Activated gamma-delta T cell treated with Interleukin-2 at 50 U/mL for 16 hours (primary cell): ENCODE results near the gene RGS6.

ENCODE experiments used
- DNase-seq: peaks from one replicate; pipeline ENCODE4 v3.0.0-alpha.2; 2020

The RGS6 gene

DNA sequence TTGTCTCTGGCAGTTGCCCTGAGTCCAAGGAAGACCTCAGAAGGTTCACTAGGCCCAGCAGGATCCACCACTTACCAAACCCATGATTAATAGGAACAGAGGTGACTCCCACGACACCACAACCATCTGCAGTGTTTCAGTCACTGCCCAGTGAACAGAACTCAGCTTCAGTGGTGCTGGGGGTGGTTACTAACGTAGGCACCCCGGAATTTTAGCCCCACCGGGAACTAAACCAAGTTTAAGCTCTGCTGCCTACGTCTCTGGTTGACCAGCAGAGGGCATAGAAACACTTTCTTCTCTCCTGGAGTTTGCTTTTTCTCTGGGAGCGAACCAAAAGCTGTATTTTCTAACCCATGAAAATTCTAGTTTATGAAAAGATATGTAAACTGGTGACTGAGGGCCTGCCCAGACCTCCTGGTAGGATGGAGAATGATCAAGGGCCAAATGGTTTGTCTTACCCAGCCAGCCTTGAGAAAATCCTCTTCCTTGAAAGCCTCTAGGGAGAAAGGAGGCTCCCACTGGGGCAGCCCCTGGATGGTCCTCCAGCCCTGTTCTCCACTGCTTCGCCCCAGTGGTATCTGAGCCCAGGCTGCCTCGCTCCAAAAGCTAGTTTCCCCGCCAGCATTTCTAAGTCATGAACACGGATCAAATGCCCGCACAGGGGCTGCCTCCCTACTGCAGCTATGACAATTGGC lies 581.9 kb downstream of the RGS6 start:
- DNase-seq = no peak

- no peak for DNase-seq
Observed at GRCh38 chr14:72514660-72515025, 582.4 kb downstream of the RGS6 start.

GRCh38 chr14:72515779-72516770 lies 583.8 kb downstream of the RGS6 start:
- no peak for DNase-seq

DNA sequence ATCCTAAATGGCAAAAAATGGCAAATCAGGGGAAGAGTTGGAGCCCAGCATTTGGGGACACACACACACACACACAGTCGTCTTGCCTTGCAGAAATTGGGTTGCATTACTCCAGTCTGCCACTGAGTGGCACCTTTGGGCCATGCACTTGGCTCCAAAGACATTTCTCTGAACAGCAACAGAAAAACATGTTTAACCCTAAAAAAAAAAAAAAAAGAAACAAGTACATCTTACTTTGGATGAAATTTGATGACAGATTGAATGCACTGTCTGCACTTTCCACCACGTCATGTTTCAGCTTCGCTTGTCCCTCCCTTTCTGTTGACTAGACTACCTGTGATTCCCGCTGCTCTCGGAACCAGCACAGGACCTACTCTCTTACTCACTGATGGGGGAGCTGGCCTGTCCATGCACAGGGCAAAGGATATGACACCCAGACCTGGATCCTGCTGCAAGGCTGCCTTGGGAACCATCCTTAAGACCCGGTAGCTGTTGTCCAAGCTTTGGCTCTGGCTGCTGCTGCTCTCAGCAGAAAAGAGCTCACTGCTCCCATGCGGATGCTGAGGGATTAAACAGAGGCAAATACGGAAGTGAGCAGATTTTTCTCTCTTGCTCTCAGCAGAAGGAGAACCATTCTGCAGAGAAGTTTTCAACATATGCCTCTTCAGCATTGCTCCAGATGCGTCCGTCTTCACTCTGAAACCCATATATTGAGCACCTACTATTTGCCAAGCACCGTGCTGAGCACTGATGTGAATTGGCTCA lies 584.9 kb downstream of the RGS6 start:
- DNase-seq = peak; percentile 69

- DNase-seq = no peak
Observed at GRCh38 chr14:72517736-72518135, 585.5 kb downstream of the RGS6 start.

- peak; percentile 35 for DNase-seq
Observed at GRCh38 chr14:72518809-72519377, 586.7 kb downstream of the RGS6 start.

DNA sequence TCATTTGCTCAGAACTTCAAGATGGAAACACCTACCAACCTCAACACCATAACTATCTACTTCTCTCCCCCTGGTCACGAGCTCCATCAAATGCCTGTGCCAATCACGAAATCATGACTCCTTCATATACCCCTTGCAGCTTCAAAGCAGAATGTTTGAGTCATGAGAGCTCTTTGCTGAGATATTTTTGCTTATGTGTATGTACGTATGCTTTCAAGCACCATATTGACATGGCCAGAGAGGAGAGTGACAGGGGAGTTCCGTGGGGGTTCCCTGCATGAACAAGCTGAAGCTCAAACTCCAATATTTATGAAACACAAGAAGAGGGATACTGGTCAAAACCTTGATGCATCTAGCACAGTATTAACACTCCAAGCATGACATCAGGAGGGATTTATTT lies 587.3 kb downstream of the RGS6 start:
- no peak for DNase-seq

DNA sequence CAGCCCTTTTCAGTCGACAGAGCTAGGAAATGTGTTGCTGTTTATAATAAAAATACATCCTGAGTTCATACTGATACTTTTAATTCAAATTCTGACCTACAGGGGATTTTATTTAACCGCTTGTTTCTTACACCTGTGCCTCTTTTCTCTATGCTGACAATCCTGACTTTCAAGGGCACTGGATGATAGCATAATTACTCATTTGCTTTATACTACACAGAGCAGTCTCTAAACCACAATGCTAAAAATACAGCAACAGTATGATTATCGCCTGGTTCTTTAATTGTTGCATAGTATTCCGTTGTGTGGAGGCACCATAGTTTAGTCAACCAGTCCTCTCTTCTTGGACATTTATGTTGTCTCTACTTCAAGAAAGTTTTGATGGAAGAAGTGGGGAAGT lies 588.8 kb downstream of the RGS6 start:
- no peak for DNase-seq

DNA sequence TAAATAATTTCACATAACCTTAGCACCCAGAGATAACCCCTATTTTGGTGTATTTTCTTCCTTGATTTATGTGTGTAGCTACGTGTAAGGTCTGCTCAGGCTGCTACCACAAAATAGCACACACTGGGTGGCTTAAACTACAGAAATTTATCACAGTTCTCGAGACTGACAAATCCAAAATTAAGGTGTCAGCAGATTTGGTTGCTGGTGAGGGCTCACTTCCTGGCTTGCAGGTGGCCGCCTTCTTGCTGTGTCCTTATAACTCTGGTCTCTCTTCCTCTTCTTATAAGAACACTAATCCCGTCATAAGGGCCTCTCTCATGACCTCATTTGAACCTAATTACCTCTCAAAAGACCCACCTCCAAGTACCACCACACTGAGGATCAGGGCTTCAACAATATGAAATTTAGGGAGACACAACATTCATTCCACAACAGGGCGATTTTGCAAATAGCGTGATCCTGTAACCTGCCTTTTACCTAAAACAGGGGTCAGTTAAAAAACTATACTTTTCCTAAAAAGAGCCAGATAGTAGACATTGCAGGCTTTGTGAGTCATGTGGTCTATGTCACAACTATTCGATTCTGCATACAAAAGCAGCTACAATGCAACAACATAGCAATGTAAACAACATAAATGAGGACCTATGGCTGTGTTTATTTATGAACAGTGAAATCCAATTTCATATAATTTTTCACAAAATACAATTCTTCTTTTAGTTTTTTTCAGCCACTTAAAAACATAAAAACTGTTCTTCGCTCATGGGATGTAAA lies 589.9 kb downstream of the RGS6 start:
- DNase-seq = no peak

DNA sequence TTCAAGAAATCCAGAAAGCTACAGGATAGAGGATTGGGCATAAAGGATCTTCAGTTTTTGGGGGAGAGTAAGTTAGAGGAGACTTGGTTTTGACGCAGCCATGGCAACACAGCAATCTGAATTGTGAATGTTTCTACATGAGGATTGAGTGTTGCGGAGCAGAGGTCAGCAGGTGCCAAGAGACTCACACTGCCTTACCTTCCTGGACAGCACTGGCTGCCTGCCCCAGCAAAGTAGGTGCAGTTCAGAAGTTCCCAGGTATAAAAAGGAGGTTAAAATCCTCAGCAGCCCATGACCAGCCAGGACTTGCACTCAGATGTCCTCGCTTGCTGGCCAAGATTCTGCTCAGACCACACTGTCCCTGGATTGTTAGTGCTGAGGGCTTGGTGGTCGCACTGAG lies 590.6 kb downstream of the RGS6 start:
- no peak for DNase-seq

DNA sequence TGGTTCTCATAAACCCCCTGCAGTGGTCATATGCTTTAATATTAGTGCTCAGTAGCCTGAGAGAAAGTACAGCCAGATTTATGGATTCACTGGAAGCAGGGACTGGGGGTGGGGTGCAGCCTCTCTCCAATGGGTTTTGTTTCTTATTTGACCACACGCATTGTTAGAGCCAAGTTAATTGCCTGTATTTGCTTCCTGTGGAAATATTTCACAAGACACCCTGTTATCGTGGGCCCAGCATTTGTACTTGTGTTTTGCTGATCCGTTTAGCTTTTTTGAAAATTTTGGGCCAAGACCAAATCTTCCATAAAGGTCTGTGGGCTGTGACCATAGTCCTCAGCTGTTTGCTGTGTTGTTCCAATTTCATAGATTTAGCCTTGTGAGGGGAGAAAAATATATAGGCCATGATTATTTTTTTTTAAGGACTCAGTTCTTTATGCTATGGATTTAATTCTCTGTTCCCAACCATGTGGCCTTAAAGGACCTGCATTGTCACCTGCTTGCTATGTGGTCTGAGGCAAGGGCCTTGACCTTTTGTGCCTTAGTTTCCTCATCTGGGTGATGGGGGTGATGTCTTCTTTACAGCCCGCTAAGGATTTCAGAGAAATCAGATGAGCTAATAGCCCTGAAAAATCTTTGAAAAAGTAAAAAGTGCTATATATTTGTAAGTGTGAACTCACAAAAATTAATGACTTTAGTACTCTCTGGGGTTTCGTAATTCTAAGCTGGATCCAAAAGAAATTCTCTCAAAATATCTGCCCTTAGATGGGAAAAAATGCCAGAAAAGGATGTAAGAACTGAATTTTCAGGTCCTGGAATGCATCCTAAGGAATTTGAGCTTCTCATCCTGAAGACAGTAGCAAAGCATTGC lies 591.4 kb downstream of the RGS6 start:
- no peak for DNase-seq

- DNase-seq = no peak
Observed at GRCh38 chr14:72524295-72524629, 592.0 kb downstream of the RGS6 start.

- DNase-seq = no peak
Observed at GRCh38 chr14:72525087-72525915, 593.1 kb downstream of the RGS6 start.

DNA sequence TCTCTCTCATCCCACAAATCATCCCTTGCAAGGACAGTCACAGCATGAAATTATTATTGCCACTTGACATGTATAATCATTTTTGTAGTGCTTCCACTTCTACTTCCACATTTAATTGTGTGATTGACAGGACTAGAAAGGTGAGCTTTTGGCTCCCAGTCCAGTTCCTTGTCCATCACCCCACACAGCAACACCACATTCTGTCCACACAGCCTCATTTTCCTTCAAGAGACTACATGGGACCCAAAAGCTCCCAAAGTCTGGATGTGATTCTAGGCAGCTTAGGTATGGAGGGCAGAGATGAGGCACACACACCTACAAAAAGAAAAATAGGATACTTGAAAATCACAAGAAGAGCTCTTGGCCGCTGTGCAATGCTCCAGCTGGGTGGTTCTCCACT lies 595.4 kb downstream of the RGS6 start:
- DNase-seq = no peak

DNA sequence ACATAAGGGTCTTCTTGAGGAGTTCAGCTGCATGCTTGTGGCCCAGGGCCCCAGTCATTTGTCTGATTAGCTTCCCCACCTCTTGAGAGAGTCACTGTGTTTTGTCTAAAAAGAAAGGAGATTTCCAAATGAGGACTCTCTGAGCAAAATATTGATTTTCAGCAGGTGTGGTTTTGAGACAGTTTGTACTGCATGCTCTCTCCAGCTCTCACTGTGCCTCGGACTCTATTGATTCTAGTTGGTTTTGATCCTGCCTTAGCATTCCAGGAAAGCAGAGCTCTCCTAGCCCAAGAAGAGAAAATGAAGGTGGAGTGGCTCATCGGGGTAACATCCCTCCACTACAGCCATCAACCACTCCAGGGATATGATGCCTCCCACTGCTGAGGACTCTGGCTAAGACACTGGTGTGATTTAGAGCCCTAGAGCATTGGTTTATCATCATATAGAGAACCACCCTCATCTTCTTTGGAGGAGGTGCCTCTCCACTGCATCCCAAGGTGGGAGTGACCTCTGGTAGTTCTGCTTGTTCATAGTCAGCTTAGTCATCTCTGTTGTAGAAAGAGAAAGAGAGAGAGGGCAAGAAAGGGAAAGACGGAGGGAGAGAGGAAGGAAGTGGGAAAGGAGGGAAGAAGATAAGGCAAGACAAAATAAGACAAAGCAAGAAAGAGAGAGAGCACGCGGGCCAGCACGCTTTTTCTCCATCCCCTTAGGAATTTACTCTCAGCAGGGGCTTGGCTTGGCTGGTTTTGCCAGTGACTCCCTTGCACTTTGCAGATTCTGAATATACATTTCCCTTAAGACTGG lies 596.0 kb downstream of the RGS6 start:
- DNase-seq = no peak

GRCh38 chr14:72528863-72529175 lies 596.6 kb downstream of the RGS6 start:
- DNase-seq = no peak

GRCh38 chr14:72532686-72533454 lies 600.6 kb downstream of the RGS6 start:
- no peak for DNase-seq

DNA sequence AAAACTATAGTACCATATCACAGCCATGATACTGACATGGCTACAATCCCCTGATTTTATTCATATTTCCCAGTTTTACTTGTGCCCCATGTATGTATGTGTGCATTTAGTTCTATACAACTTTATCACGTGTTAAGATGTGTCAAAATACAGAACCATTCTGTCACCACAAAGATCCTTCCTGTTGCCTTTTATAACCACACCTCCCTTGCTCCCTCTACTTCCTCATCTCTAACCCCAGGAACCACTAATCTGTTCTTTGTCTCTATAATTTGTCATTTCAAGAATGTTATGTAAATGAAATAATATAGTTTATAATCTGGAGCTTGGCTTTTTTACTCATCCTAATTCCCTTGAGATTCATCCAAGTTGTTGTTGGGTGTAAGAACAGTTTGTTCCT lies 603.3 kb downstream of the RGS6 start:
- DNase-seq = no peak

- no peak for DNase-seq
Observed at GRCh38 chr14:72538387-72538786, 606.2 kb downstream of the RGS6 start.
